ENCODE measurements around the gene PPM1A. TPM values are rescaled to one million over a fixed set of nuclear protein-coding genes. Genes with fewer than 3 reads are reported as not detected.

Gene PPM1A
- total and polyA plus RNA-seq, 2 of the 8 experiments (the other 6 are each of a cell fraction or from before 2014, with no cell fraction given) = 14.0 to 51.2 TPM

- H3K79me2 ChIP-seq (ENCODE audit: control insufficient read depth in 1 of 2, insufficient read depth in 2 of 2, low read length in 2 of 2) = no peaks in the 10 kb centered on the region
- no peak overlapping the region for H4K8ac ChIP-seq (ENCODE audit: extremely low read depth, insufficient read depth, low read length)
- H3K4me2 ChIP-seq (ENCODE audit: insufficient read depth in 1 of 2, low read depth in 2 of 2, low read length in 2 of 2) = no peak overlapping the region
- no peaks in the 10 kb centered on the region; a peak in 1 of 7 replicates for H3K4me1 ChIP-seq (replicated peaks in 1 of 4; ENCODE audit: control insufficient read depth in 3 of 4, insufficient read depth in 4 of 4, low read length in 3 of 4)
- 0 out of 2 replicates have a peak overlapping the region, but pooled peaks have one; percentile 21 for H2AFZ ChIP-seq (ENCODE audit: low read length)
- H3K23ac ChIP-seq (ENCODE audit: insufficient read length) = no peak overlapping the region
- H3K27ac ChIP-seq (ENCODE audit: low read depth, low read length) = no peak overlapping the region
- H3K56ac ChIP-seq (replicated peaks; ENCODE audit: insufficient read length, low read depth, low read length) = no peak overlapping the region
- no peaks in the 10 kb centered on the region for H3K23me2 ChIP-seq (ENCODE audit: low read depth, low read length)
- H3K18ac ChIP-seq (ENCODE audit: extremely low read depth, low read length) = no peak overlapping the region
- H2BK12ac ChIP-seq (ENCODE audit: low read depth, low read length) = no peak overlapping the region
- CTCF ChIA-PET (ENCODE audit: partially characterized antibody) = interaction anchor here (1.1 to 1.7 kb wide), 2 partner anchors 9 to 13 kb away, joined by 3 to 4 read pairs; no protein-coding TSS in a partner anchor
- H3K9ac ChIP-seq (replicated peaks in 1 of 4; ENCODE audit: extremely low read depth in 1 of 4, low read depth in 3 of 4, low read length in 3 of 4) = no peak overlapping the region
- no peaks in the 10 kb centered on the region for H3K27me3 ChIP-seq (replicated peaks in 1 of 4; ENCODE audit: control insufficient read depth in 3 of 4, extremely low read depth in 1 of 4, insufficient read depth in 3 of 4, low read length in 3 of 4)
- H2AK5ac ChIP-seq (ENCODE audit: low read depth, low read length) = no peak overlapping the region
- POLR2A ChIA-PET (ENCODE audit: partially characterized antibody) = interaction anchor here (0.8 to 0.9 kb wide), 2 partner anchors 14 to 15 kb away, joined by 3 read pairs; partner anchors contain the start of gene PPM1A
- H3K14ac ChIP-seq (ENCODE audit: insufficient read length) = no peak overlapping the region
- no peaks in the 10 kb centered on the region for H4K20me1 ChIP-seq (replicated peaks in 1 of 2; ENCODE audit: control insufficient read depth in 1 of 2, insufficient read depth in 2 of 2, low read length in 2 of 2)
- no peak overlapping the region for H2BK20ac ChIP-seq (ENCODE audit: low read length)
- no peak overlapping the region for H3K4me3 ChIP-seq (ENCODE audit: extremely low read depth in 1 of 4, insufficient read depth in 2 of 4, low read depth in 3 of 4, low read length in 4 of 4)
- peaks cover 0 to 6% of the 10 kb centered on the region in 2 experiments; a peak in 2 of 4 replicates for H3K9me3 ChIP-seq (ENCODE audit: insufficient read depth in 2 of 2, low read depth in 1 of 2, low read length in 1 of 2)
- H4K5ac ChIP-seq (ENCODE audit: insufficient read length, low read depth, low read length) = no peak overlapping the region
- no peak overlapping the region for H2BK5ac ChIP-seq (ENCODE audit: low read depth, low read length)
- no peak overlapping the region for H2BK120ac ChIP-seq (replicated peaks; ENCODE audit: low read depth, low read length)
- H3K36me3 ChIP-seq (ENCODE audit: control insufficient read depth in 2 of 4, insufficient read depth in 4 of 4, low read length in 3 of 4) = no peaks in the 10 kb centered on the region
- no peak overlapping the region for H2BK15ac ChIP-seq (ENCODE audit: low read length)
- no peak overlapping the region for H4K91ac ChIP-seq (replicated peaks; ENCODE audit: insufficient read length, low read length)
- H3K4ac ChIP-seq (replicated peaks; ENCODE audit: insufficient read length, low read depth, low read length) = no peak overlapping the region
- FAIRE-seq (no peak), DNase-seq (ENCODE audit: low read depth in 1 of 2, low spot score in 2 of 2) (no peak)
- no peaks in the 10 kb centered on the region for H3K79me1 ChIP-seq (ENCODE audit: low read depth, low read length)
- no peak for TF ChIP-seq RFX5 (IDR thresholded peaks at IDR 0.05; ENCODE audit: borderline replicate concordance, low read depth, low read length)
- no peak for TF ChIP-seq MAX (IDR thresholded peaks at IDR 0.05)
- TF ChIP-seq PHF8 (conservative IDR thresholded peaks at IDR 0.05; ENCODE audit: low read depth, low read length) = no peak
- no peak for TF ChIP-seq TAF1 (IDR thresholded peaks at IDR 0.05; ENCODE audit: low read depth, low read length)
- TF ChIP-seq RBBP5 (IDR thresholded peaks at IDR 0.05; ENCODE audit: borderline replicate concordance, low read depth, low read length) = no peak
- no peak for TF ChIP-seq CEBPB (IDR thresholded peaks at IDR 0.05; ENCODE audit: low read depth, low read length)
- no peak for TF ChIP-seq EP300 (IDR thresholded peaks at IDR 0.05; ENCODE audit: borderline replicate concordance in 1 of 2, low read depth in 2 of 2, low read length in 2 of 2)
- TF ChIP-seq CREB1 (IDR thresholded peaks at IDR 0.05) = no peak
- no peak for TF ChIP-seq RAD21 (IDR thresholded peaks at IDR 0.05 in 1 of 2, conservative IDR thresholded peaks at IDR 0.05 in 1 of 2; ENCODE audit: low read depth in 2 of 2, low read length in 2 of 2)
- no peak for TF ChIP-seq HDAC2 (IDR thresholded peaks at IDR 0.05; ENCODE audit: borderline replicate concordance in 1 of 2, low read depth in 2 of 2, low read length in 2 of 2)
- no peak for TF ChIP-seq YY1 (IDR thresholded peaks at IDR 0.05; ENCODE audit: low read depth, low read length)
- TF ChIP-seq KDM4A (IDR thresholded peaks at IDR 0.05; ENCODE audit: low read depth, low read length, severe bottlenecking) = no peak
- no peak for TF ChIP-seq FOSL1 (IDR thresholded peaks at IDR 0.05; ENCODE audit: insufficient read depth, low read depth, low read length)
- no peak for TF ChIP-seq TEAD4 (IDR thresholded peaks at IDR 0.05; ENCODE audit: low read depth, low read length)
Observed at GRCh38 chr14:60233891-60234290, 15.1 kb upstream of the PPM1A start.

Data from H1 (cell line).